BLaER1 (cell line): ENCODE results near the gene USH1C.

Experiments used
- H3K27ac ChIP-seq: shearing (Covaris generic); formaldehyde crosslinking; 2 replicates; pipeline ENCODE4 v1.8.1; 2022
- H3K27me3 ChIP-seq: shearing (Covaris generic); formaldehyde crosslinking; 2 replicates; pipeline ENCODE4 v1.8.1; 2022
- H3K36me3 ChIP-seq: shearing (Covaris generic); formaldehyde crosslinking; 2 replicates; pipeline ENCODE4 v1.8.1; 2022
- H3K4me1 ChIP-seq: shearing (Covaris generic); formaldehyde crosslinking; 2 replicates; pipeline ENCODE4 v1.8.1; 2022
- H3K4me2 ChIP-seq: shearing (Covaris generic); formaldehyde crosslinking; 2 replicates; pipeline ENCODE4 v1.8.1; 2022
- H3K4me3 ChIP-seq: shearing (Covaris generic); formaldehyde crosslinking; 2 replicates; pipeline ENCODE4 v1.8.1; 2022
- H3K9ac ChIP-seq: shearing (Covaris generic); formaldehyde crosslinking; 2 replicates; pipeline ENCODE4 v1.8.1; 2022
- H3K9me3 ChIP-seq: shearing (Covaris generic); formaldehyde crosslinking; 2 replicates; pipeline ENCODE4 v1.8.1; 2022
- H4K20me1 ChIP-seq: shearing (Covaris generic); formaldehyde crosslinking; 2 replicates; pipeline ENCODE4 v1.8.1; 2022
- Cebpa-rat ChIP-seq: shearing (Covaris generic); IDR thresholded peaks from 2 replicates; pipeline ENCODE4 v1.8.1; 2022

Gene USH1C

GRCh38 chr11:17571431-17572358, 27.5 kb upstream of the USH1C start:
- no peak overlapping the region for H3K4me2 ChIP-seq
- TF ChIP-seq Cebpa-rat = no peak
- H3K4me1 ChIP-seq = no peaks in the 10 kb centered on the region
- H3K36me3 ChIP-seq = no peaks in the 10 kb centered on the region
- no peak overlapping the region for H3K4me3 ChIP-seq
- no peak overlapping the region for H3K27ac ChIP-seq
- H4K20me1 ChIP-seq = no peaks in the 10 kb centered on the region
- H3K9ac ChIP-seq = no peak overlapping the region
- no peaks in the 10 kb centered on the region for H3K27me3 ChIP-seq
- H3K9me3 ChIP-seq = no peaks in the 10 kb centered on the region

GRCh38 chr11:17570034-17570433, 25.8 kb upstream of the USH1C start:
- Histone ChIP-seq H3K4me2 (no peak overlapping the region), H3K4me1 (no peaks in the 10 kb centered on the region), H3K9ac (no peak overlapping the region), H3K36me3 (no peaks in the 10 kb centered on the region), H4K20me1 (no peaks in the 10 kb centered on the region), H3K9me3 (no peaks in the 10 kb centered on the region), H3K27ac (no peak overlapping the region), H3K27me3 (no peaks in the 10 kb centered on the region), H3K4me3 (no peak overlapping the region)
- no peak for TF ChIP-seq Cebpa-rat

- Histone ChIP-seq H4K20me1 (no peaks in the 10 kb centered on the region), H3K4me1 (no peaks in the 10 kb centered on the region), H3K36me3 (no peaks in the 10 kb centered on the region), H3K9ac (no peak overlapping the region), H3K27ac (no peak overlapping the region), H3K4me3 (no peak overlapping the region), H3K4me2 (no peak overlapping the region), H3K9me3 (no peaks in the 10 kb centered on the region), H3K27me3 (no peaks in the 10 kb centered on the region)
- no peak for TF ChIP-seq Cebpa-rat
Observed at GRCh38 chr11:17568944-17569343, 24.7 kb upstream of the USH1C start.

GRCh38 chr11:17564687-17565042, 20.4 kb upstream of the USH1C start:
- Histone ChIP-seq H3K4me1 (no peaks in the 10 kb centered on the region), H3K9me3 (no peaks in the 10 kb centered on the region), H3K9ac (no peak overlapping the region), H3K4me3 (no peak overlapping the region), H3K27ac (no peak overlapping the region), H3K4me2 (no peak overlapping the region), H4K20me1 (no peaks in the 10 kb centered on the region), H3K36me3 (no peaks in the 10 kb centered on the region), H3K27me3 (no peaks in the 10 kb centered on the region)
- TF ChIP-seq Cebpa-rat = no peak

GRCh38 chr11:17563961-17564686, 19.9 kb upstream of the USH1C start:
- no peak for TF ChIP-seq Cebpa-rat
- H3K9me3 ChIP-seq = no peaks in the 10 kb centered on the region
- H3K4me1 ChIP-seq = no peaks in the 10 kb centered on the region
- H3K27ac ChIP-seq = no peak overlapping the region
- no peak overlapping the region for H3K9ac ChIP-seq
- H3K36me3 ChIP-seq = no peaks in the 10 kb centered on the region
- H3K27me3 ChIP-seq = no peaks in the 10 kb centered on the region
- no peak overlapping the region for H3K4me2 ChIP-seq
- no peak overlapping the region for H3K4me3 ChIP-seq
- H4K20me1 ChIP-seq = no peaks in the 10 kb centered on the region

GRCh38 chr11:17563231-17563646, 19.0 kb upstream of the USH1C start:
- H3K4me3 ChIP-seq = no peak overlapping the region
- no peaks in the 10 kb centered on the region for H3K9me3 ChIP-seq
- no peak overlapping the region for H3K4me2 ChIP-seq
- H3K36me3 ChIP-seq = no peaks in the 10 kb centered on the region
- H4K20me1 ChIP-seq = no peaks in the 10 kb centered on the region
- no peaks in the 10 kb centered on the region for H3K27me3 ChIP-seq
- H3K9ac ChIP-seq = no peak overlapping the region
- H3K4me1 ChIP-seq = peaks cover 1% of the 10 kb centered on the region
- H3K27ac ChIP-seq = no peak overlapping the region
- TF ChIP-seq Cebpa-rat = no peak

GRCh38 chr11:17561526-17561925, 17.3 kb upstream of the USH1C start:
- Histone ChIP-seq H3K9ac (no peak overlapping the region), H3K4me3 (no peak overlapping the region), H3K4me2 (no peak overlapping the region), H3K27me3 (no peaks in the 10 kb centered on the region), H4K20me1 (no peaks in the 10 kb centered on the region), H3K27ac (no peak overlapping the region), H3K36me3 (no peaks in the 10 kb centered on the region), H3K4me1 (peaks cover 6% of the 10 kb centered on the region), H3K9me3 (no peaks in the 10 kb centered on the region)
- no peak for TF ChIP-seq Cebpa-rat

GRCh38 chr11:17561111-17561415, 16.8 kb upstream of the USH1C start:
- TF ChIP-seq Cebpa-rat = no peak
- H3K4me1 ChIP-seq = peaks cover 6% of the 10 kb centered on the region
- no peak overlapping the region for H3K4me3 ChIP-seq

GRCh38 chr11:17560281-17561110, 16.3 kb upstream of the USH1C start:
- H3K4me1 ChIP-seq = peaks cover 6% of the 10 kb centered on the region
- H3K4me2 ChIP-seq = no peak overlapping the region
- H3K27ac ChIP-seq = no peak overlapping the region
- no peaks in the 10 kb centered on the region for H3K27me3 ChIP-seq
- no peak overlapping the region for H3K4me3 ChIP-seq
- no peak overlapping the region for H3K9ac ChIP-seq
- H4K20me1 ChIP-seq = no peaks in the 10 kb centered on the region
- no peak for TF ChIP-seq Cebpa-rat
- no peaks in the 10 kb centered on the region for H3K36me3 ChIP-seq
- H3K9me3 ChIP-seq = no peaks in the 10 kb centered on the region

More at GRCh38 chr11:17561111-17561415, 16.8 kb upstream of the USH1C start:
- no peaks in the 10 kb centered on the region for H3K36me3 ChIP-seq
- H3K4me2 ChIP-seq = no peak overlapping the region
- H4K20me1 ChIP-seq = no peaks in the 10 kb centered on the region
- H3K27me3 ChIP-seq = no peaks in the 10 kb centered on the region
- no peak overlapping the region for H3K9ac ChIP-seq
- H3K27ac ChIP-seq = no peak overlapping the region
- H3K9me3 ChIP-seq = no peaks in the 10 kb centered on the region
